ENCODE results near the gene HINT2. TPM values are rescaled to one million over a fixed set of nuclear protein-coding genes. Genes with fewer than 3 reads are reported as not detected.

Gene HINT2
- total RNA-seq, 4 donors from 2014 or later, result 23.4 to 32.4 (median 27.5) TPM

DNA sequence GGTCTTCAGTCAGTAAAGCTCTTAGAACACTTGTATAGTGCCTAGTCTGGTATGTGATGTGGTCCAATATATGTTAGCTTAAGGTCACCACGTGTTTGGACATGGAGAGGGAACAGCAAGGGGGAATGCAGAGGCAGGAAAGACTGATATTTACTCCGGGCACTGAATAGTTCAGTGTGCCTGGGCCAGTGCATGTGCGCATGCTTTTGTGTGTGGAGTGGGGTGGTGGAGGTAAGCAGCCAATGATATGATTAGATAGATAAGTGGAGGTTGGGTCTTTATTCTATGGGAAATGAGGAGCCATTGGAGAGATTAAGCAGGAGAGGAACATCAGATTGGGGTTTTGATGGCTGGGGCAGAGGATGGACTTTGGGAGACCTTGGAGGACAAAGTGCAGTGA lies 41.4 kb upstream of the HINT2 start:
- peaks cover 3 to 13% (median 10%) of the 10 kb centered on the region in 4 donors for H3K4me1 ChIP-seq
- no peaks in the 10 kb centered on the region for H3K9me3 ChIP-seq
- peak; percentile 83 for DNase-seq (ENCODE audit: extremely low spot score)
- H3K36me3 ChIP-seq, result peaks cover 0 to 24% (median 18%) of the 10 kb centered on the region in 4 donors
- no peaks in the 10 kb centered on the region for H3K27me3 ChIP-seq
- intact Hi-C loops (cut with DNase I), result no loop called here
- TF ChIP-seq, protein P1, sequence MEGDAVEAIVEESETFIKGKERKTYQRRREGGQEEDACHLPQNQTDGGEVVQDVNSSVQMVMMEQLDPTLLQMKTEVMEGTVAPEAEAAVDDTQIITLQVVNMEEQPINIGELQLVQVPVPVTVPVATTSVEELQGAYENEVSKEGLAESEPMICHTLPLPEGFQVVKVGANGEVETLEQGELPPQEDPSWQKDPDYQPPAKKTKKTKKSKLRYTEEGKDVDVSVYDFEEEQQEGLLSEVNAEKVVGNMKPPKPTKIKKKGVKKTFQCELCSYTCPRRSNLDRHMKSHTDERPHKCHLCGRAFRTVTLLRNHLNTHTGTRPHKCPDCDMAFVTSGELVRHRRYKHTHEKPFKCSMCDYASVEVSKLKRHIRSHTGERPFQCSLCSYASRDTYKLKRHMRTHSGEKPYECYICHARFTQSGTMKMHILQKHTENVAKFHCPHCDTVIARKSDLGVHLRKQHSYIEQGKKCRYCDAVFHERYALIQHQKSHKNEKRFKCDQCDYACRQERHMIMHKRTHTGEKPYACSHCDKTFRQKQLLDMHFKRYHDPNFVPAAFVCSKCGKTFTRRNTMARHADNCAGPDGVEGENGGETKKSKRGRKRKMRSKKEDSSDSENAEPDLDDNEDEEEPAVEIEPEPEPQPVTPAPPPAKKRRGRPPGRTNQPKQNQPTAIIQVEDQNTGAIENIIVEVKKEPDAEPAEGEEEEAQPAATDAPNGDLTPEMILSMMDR (IDR thresholded peaks at IDR 0.05), result no peak
- TF ChIP-seq EP300 (IDR thresholded peaks at IDR 0.05) (no peak), POLR2AphosphoS5 (IDR thresholded peaks at IDR 0.05) (no peak), POLR2A (IDR thresholded peaks at IDR 0.05; ENCODE audit: low read depth) (no peak)
- WGBS, result 73% methylated on average over 3 of the region's 3 CpGs
- H3K4me3 ChIP-seq, result no peak overlapping the region
- no peak overlapping the region for H3K27ac ChIP-seq (replicated peaks in 1 of 4)

DNA sequence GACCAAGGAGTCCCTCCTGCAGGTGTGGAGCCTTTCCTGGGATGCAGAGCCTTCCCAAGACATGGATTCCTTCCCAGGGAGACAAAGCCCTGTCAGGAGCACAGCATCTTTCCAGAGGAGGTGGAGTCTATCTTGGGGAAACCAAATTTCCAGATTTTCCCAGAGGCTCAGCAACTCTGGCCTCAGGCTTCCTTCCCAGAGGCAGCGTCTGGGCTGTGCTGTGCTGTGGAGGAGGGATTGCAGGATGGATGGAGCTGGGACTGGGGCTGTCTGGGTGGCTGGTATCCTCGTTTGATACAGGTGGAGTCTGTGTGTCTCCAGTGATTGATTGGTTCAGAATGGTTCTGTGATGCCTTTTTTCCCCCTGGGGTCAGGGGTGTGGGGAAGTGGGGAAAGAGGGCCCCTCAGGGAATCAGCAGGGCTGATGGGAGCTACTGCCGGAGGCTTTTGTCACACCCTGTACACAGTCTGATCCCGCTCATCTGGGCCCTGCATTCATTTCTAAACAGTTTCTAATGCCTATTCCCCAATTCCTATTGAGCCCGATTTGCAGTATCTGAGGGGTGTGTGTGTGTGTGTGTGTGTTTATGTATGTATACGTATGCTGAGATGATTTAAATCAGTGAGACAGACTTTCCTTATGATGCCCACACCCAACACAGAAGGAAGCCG lies 39.4 kb upstream of the HINT2 start:
- Histone ChIP-seq H3K36me3 (peaks cover 0 to 24% (median 18%) of the 10 kb centered on the region in 4 donors), H3K27me3 (no peaks in the 10 kb centered on the region), H3K4me1 (peaks cover 0 to 4% (median under 1%) of the 10 kb centered on the region in 4 donors), H3K9me3 (no peaks in the 10 kb centered on the region), H3K4me3 (no peak overlapping the region), H3K27ac (replicated peaks in 1 of 4) (no peak overlapping the region)
- 90% methylated on average over 7 of the region's 7 CpGs for WGBS
- DNase-seq (ENCODE audit: extremely low spot score), result no peak
- intact Hi-C loops (cut with DNase I), result no loop called here
- TF ChIP-seq EP300 (IDR thresholded peaks at IDR 0.05) (no peak), POLR2A (IDR thresholded peaks at IDR 0.05; ENCODE audit: low read depth) (no peak), POLR2AphosphoS5 (IDR thresholded peaks at IDR 0.05) (no peak)
- TF ChIP-seq, protein P1 (IDR thresholded peaks at IDR 0.05), result no peak

DNA sequence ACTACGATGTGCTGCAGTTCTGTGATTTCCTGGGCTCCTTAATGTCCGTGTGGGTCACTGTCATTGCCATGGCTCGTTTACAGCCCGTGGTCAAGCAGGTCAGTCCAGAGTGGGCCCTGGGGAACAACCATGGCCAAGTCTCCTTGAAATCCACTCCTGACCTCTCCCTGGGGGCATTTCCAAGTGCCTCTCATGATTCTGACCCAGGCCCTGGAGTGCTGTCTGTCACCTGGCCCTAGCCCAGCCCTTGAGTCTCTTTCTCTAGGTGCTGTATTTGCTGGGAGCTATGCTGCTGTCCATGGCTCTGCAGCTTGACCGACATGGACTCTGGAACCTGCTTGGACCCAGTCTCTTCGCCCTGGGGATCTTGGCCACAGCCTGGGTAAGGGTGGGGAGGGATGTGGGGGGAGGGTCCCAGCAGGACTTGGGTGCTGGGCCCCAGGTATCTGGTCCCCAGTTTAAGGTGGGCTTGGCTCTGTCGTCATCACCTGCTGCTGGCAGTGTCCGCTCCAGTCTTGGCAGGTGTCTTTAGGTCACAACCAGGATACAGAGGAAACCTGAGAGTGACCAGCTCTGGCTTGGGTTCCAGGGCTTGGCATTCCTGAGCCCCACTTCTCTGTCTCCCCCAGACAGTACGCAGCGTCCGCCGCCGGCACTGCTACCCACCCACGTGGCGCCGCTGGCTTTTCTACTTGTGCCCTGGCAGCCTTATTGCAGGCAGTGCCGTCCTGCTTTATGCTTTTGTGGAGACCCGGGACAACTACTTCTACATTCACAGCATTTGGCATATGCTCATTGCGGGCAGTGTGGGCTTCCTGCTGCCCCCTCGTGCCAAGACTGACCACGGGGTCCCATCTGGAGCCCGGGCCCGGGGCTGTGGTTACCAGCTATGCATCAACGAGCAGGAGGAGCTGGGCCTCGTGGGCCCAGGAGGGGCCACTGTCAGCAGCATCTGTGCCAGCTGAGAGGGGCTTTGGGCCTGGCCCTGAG lies 38.3 kb upstream of the HINT2 start:
- Histone ChIP-seq H3K27ac (replicated peaks in 1 of 4) (no peak overlapping the region), H3K4me3 (no peak overlapping the region), H3K4me1 (peaks cover 1 to 6% (median 3%) of the 10 kb centered on the region in 4 donors), H3K36me3 (peaks cover 0 to 24% (median 18%) of the 10 kb centered on the region in 4 donors), H3K27me3 (no peaks in the 10 kb centered on the region), H3K9me3 (no peaks in the 10 kb centered on the region)
- intact Hi-C loops (cut with DNase I), result no loop called here
- DNase-seq (ENCODE audit: extremely low spot score), result no peak
- 84% methylated on average over 11 of the region's 25 CpGs for WGBS
- TF ChIP-seq EP300 (IDR thresholded peaks at IDR 0.05) (no peak), POLR2A (IDR thresholded peaks at IDR 0.05; ENCODE audit: low read depth) (no peak)

DNA sequence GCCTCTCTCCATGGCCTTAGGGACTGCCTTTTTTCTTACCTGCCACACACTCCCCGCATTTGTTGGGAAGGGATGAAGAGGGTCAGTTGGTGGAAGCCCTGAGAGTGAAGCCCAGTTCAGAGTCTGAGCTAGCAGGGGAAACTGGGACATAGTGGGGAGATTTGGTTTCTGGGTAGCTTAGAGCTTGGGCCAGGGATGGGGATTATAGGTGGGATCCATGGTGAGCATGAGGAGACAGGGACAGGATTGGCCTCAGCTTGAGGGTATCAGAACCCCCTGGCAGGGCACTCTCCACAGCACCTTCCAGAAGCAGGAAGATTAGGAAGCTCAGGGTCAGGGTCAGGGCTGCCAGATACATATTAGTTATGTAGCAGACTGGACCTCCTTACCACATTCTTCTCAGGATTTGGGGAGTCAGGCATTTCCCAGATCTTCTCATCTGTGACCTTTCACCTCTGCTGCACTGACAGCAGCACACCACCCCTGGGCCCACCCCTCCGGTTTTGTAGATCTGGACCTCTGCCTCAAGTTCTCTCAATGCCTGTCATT lies 37.5 kb upstream of the HINT2 start:
- WGBS, result 94% methylated on average over 2 of the region's 2 CpGs
- intact Hi-C loops (cut with DNase I), result no loop called here
- TF ChIP-seq POLR2A (IDR thresholded peaks at IDR 0.05; ENCODE audit: low read depth), result no peak
- TF ChIP-seq, protein P1 (IDR thresholded peaks at IDR 0.05), result no peak
- Histone ChIP-seq H3K9me3 (no peaks in the 10 kb centered on the region), H3K4me1 (peaks cover 9 to 15% (median 11%) of the 10 kb centered on the region in 4 donors), H3K36me3 (peaks cover 0 to 24% (median 22%) of the 10 kb centered on the region in 4 donors), H3K4me3 (no peak overlapping the region), H3K27me3 (no peaks in the 10 kb centered on the region), H3K27ac (replicated peaks in 1 of 4) (no peak overlapping the region)
- DNase-seq (ENCODE audit: extremely low spot score), result no peak
